ENCODE data around the gene TUBGCP6. TPM values are rescaled to one million over a fixed set of nuclear protein-coding genes. Genes with fewer than 3 reads are reported as not detected.

Gene TUBGCP6
- total and polyA plus RNA-seq, 2 experiments from 2014 or later = 26.2 to 31.5 TPM

- 94% methylated on average over 20 of the region's 24 CpGs for WGBS (ENCODE audit: low lambda C conversion rate, missing lambda C conversion rate)
- no peaks in the 10 kb centered on the region for H3K36me3 ChIP-seq (replicated peaks; ENCODE audit: insufficient read depth, low read depth)
- DNase-seq (ENCODE audit: low spot score) = no peak
Observed at GRCh38 chr22:50225200-50225969, 19.4 kb downstream of the TUBGCP6 start.

GRCh38 chr22:50224071-50224470, 20.8 kb downstream of the TUBGCP6 start:
- Histone ChIP-seq H3K4me2 (no peak overlapping the region), H3K27me3 (no peaks in the 10 kb centered on the region), H3K9me2 (replicated peaks; ENCODE audit: insufficient read depth) (no peaks in the 10 kb centered on the region), H3K27ac (no peak overlapping the region), H2AFZ (no peak overlapping the region), H3K4me1 (ENCODE audit: insufficient read depth) (no peaks in the 10 kb centered on the region), H3K9me3 (ENCODE audit: low read depth) (no peaks in the 10 kb centered on the region), H3K36me3 (replicated peaks; ENCODE audit: insufficient read depth, low read depth) (no peaks in the 10 kb centered on the region), H3K79me2 (no peaks in the 10 kb centered on the region), H3K4me3 (no peak overlapping the region), H4K20me1 (ENCODE audit: insufficient read depth, poor library complexity, severe bottlenecking) (no peaks in the 10 kb centered on the region)
- TF ChIP-seq CTCF (IDR thresholded peaks at IDR 0.05; ENCODE audit: poor library complexity) = no peak
- TF ChIP-seq EZH2phosphoT487 (IDR thresholded peaks at IDR 0.05; ENCODE audit: low read depth, severe bottlenecking, unreplicated experiment) = no peak
- no peak for TF ChIP-seq EZH2 (IDR thresholded peaks at IDR 0.05; ENCODE audit: borderline replicate concordance)
- 96% methylated on average over 16 of the region's 16 CpGs for WGBS (ENCODE audit: low lambda C conversion rate, missing lambda C conversion rate)
- DNase-seq (ENCODE audit: low spot score) = no peak

More at GRCh38 chr22:50225200-50225969, 19.4 kb downstream of the TUBGCP6 start:
- no peaks in the 10 kb centered on the region for H3K9me3 ChIP-seq (ENCODE audit: low read depth)
- H3K4me2 ChIP-seq = no peak overlapping the region
- TF ChIP-seq CTCF (IDR thresholded peaks at IDR 0.05; ENCODE audit: poor library complexity) (no peak), EZH2phosphoT487 (IDR thresholded peaks at IDR 0.05; ENCODE audit: low read depth, severe bottlenecking, unreplicated experiment) (no peak), EZH2 (IDR thresholded peaks at IDR 0.05; ENCODE audit: borderline replicate concordance) (no peak)
- no peak overlapping the region for H3K4me3 ChIP-seq
- no peaks in the 10 kb centered on the region for H3K27me3 ChIP-seq
- H3K79me2 ChIP-seq = no peaks in the 10 kb centered on the region
- H3K4me1 ChIP-seq (ENCODE audit: insufficient read depth) = no peaks in the 10 kb centered on the region
- H3K9me2 ChIP-seq (replicated peaks; ENCODE audit: insufficient read depth) = no peaks in the 10 kb centered on the region
- H2AFZ ChIP-seq = no peak overlapping the region
- H3K27ac ChIP-seq = no peak overlapping the region
- no peaks in the 10 kb centered on the region for H4K20me1 ChIP-seq (ENCODE audit: insufficient read depth, poor library complexity, severe bottlenecking)

GRCh38 chr22:50222508-50222907, 22.3 kb downstream of the TUBGCP6 start:
- Histone ChIP-seq H4K20me1 (ENCODE audit: insufficient read depth, poor library complexity, severe bottlenecking) (no peaks in the 10 kb centered on the region), H3K27ac (no peak overlapping the region), H3K79me2 (no peaks in the 10 kb centered on the region), H2AFZ (no peak overlapping the region), H3K36me3 (replicated peaks; ENCODE audit: insufficient read depth, low read depth) (no peaks in the 10 kb centered on the region), H3K27me3 (no peaks in the 10 kb centered on the region), H3K9me2 (replicated peaks; ENCODE audit: insufficient read depth) (no peaks in the 10 kb centered on the region), H3K9me3 (ENCODE audit: low read depth) (no peaks in the 10 kb centered on the region), H3K4me2 (no peak overlapping the region), H3K4me3 (no peak overlapping the region), H3K4me1 (ENCODE audit: insufficient read depth) (no peaks in the 10 kb centered on the region)
- DNase-seq (ENCODE audit: low spot score) = no peak
- TF ChIP-seq EZH2phosphoT487 (IDR thresholded peaks at IDR 0.05; ENCODE audit: low read depth, severe bottlenecking, unreplicated experiment) (no peak), CTCF (IDR thresholded peaks at IDR 0.05; ENCODE audit: poor library complexity) (no peak), EZH2 (IDR thresholded peaks at IDR 0.05; ENCODE audit: borderline replicate concordance) (no peak)
- 95% methylated on average over 5 of the region's 8 CpGs for WGBS (ENCODE audit: low lambda C conversion rate, missing lambda C conversion rate)

Measured in hepatocyte (in vitro differentiated cells).